ENCODE data around the gene CUTA. TPM values are rescaled to one million over a fixed set of nuclear protein-coding genes. Genes with fewer than 3 reads are reported as not detected.

CUTA gene
- total and polyA plus RNA-seq, 2 of the 13 experiments (the other 11 are each of a cell fraction or from before 2014, with no cell fraction given): 170 to 180 TPM

DNA sequence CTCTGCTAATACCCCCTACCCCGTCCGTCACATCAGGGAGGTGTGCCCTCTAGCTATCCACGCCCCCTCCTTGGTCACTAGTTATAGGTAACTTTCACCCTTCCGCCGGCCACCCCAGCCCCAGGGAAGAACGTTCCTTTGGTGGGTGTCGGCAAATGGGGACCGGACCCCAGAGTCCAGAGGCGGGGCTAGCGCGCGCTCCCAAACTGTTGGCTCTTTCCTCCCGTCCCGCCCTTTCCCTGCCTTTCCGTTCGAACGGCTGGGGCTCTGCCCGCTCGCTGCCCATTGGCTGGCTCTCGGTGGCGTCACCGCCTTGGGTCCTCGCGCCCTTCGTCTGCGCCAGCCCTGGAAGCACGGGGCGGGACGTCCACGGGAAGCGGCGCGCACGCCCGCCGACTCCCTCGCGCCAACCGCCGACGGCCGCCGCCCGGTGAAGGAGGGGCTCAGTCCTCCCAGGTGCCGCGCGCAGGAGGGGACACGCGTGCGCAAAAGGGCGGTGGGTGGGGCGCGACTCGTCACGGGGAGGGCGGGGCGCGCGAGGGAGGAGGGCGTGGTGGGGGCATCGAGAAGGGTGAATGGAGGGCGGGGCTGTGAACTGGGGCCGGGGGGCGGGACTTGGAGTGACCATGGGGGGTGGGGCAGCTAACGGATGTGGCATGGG is 7.7 kb downstream of the CUTA start (continued):
- TF ChIP-seq, protein P1, sequence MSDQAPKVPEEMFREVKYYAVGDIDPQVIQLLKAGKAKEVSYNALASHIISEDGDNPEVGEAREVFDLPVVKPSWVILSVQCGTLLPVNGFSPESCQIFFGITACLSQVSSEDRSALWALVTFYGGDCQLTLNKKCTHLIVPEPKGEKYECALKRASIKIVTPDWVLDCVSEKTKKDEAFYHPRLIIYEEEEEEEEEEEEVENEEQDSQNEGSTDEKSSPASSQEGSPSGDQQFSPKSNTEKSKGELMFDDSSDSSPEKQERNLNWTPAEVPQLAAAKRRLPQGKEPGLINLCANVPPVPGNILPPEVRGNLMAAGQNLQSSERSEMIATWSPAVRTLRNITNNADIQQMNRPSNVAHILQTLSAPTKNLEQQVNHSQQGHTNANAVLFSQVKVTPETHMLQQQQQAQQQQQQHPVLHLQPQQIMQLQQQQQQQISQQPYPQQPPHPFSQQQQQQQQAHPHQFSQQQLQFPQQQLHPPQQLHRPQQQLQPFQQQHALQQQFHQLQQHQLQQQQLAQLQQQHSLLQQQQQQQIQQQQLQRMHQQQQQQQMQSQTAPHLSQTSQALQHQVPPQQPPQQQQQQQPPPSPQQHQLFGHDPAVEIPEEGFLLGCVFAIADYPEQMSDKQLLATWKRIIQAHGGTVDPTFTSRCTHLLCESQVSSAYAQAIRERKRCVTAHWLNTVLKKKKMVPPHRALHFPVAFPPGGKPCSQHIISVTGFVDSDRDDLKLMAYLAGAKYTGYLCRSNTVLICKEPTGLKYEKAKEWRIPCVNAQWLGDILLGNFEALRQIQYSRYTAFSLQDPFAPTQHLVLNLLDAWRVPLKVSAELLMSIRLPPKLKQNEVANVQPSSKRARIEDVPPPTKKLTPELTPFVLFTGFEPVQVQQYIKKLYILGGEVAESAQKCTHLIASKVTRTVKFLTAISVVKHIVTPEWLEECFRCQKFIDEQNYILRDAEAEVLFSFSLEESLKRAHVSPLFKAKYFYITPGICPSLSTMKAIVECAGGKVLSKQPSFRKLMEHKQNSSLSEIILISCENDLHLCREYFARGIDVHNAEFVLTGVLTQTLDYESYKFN (CRISPR knock-in tag; conservative IDR thresholded peaks at IDR 0.05): peak; percentile 72
- TF ChIP-seq, protein P2, sequence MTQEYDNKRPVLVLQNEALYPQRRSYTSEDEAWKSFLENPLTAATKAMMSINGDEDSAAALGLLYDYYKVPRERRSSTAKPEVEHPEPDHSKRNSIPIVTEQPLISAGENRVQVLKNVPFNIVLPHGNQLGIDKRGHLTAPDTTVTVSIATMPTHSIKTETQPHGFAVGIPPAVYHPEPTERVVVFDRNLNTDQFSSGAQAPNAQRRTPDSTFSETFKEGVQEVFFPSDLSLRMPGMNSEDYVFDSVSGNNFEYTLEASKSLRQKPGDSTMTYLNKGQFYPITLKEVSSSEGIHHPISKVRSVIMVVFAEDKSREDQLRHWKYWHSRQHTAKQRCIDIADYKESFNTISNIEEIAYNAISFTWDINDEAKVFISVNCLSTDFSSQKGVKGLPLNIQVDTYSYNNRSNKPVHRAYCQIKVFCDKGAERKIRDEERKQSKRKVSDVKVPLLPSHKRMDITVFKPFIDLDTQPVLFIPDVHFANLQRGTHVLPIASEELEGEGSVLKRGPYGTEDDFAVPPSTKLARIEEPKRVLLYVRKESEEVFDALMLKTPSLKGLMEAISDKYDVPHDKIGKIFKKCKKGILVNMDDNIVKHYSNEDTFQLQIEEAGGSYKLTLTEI (CRISPR knock-in tag; conservative IDR thresholded peaks at IDR 0.05): peak; percentile 70; the same call in 1 of the 2 replicates
- no peak for TF ChIP-seq PAF1 (CRISPR knock-in tag; IDR thresholded peaks at IDR 0.05)
- TF ChIP-seq NFE2L1 (CRISPR knock-in tag; IDR thresholded peaks at IDR 0.05; ENCODE audit: borderline replicate concordance): 0 out of 2 replicates have a peak, but pooled peaks have one; percentile 49
- no peak for TF ChIP-seq RBAK (CRISPR knock-in tag; IDR thresholded peaks at IDR 0.05)
- peak; percentile 87 for TF ChIP-seq SRSF1 (optimal IDR thresholded peaks at IDR 0.05; ENCODE audit: low read depth, low read length)
- peak; percentile 94 for TF ChIP-seq MXD4 (CRISPR knock-in tag; IDR thresholded peaks at IDR 0.05)
- TF ChIP-seq ESRRA (CRISPR knock-in tag; IDR thresholded peaks at IDR 0.05; ENCODE audit: low read depth): peak; percentile 84
- no peak for TF ChIP-seq ZNF10 (CRISPR knock-in tag; IDR thresholded peaks at IDR 0.05; ENCODE audit: borderline replicate concordance, low read depth)
- TF ChIP-seq, protein P3, sequence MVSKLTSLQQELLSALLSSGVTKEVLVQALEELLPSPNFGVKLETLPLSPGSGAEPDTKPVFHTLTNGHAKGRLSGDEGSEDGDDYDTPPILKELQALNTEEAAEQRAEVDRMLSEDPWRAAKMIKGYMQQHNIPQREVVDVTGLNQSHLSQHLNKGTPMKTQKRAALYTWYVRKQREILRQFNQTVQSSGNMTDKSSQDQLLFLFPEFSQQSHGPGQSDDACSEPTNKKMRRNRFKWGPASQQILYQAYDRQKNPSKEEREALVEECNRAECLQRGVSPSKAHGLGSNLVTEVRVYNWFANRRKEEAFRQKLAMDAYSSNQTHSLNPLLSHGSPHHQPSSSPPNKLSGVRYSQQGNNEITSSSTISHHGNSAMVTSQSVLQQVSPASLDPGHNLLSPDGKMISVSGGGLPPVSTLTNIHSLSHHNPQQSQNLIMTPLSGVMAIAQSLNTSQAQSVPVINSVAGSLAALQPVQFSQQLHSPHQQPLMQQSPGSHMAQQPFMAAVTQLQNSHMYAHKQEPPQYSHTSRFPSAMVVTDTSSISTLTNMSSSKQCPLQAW (CRISPR knock-in tag; IDR thresholded peaks at IDR 0.05): peak; percentile 79; the same call in 1 of the 2 replicates
- peak; percentile 98 for TF ChIP-seq MXD1 (CRISPR knock-in tag; IDR thresholded peaks at IDR 0.05)
- TF ChIP-seq ZNF20 (CRISPR knock-in tag; IDR thresholded peaks at IDR 0.05): no peak
- TF ChIP-seq ZNF713 (CRISPR knock-in tag; IDR thresholded peaks at IDR 0.05): peak; percentile 95
- TF ChIP-seq ZNF331 (CRISPR knock-in tag; IDR thresholded peaks at IDR 0.05): peak; percentile 88; the same call in 1 of the 2 replicates
- TF ChIP-seq REPIN1 (CRISPR knock-in tag; IDR thresholded peaks at IDR 0.05; ENCODE audit: borderline replicate concordance, low read depth): peak; percentile 97
- TF ChIP-seq PHF8 (CRISPR knock-in tag; IDR thresholded peaks at IDR 0.05): no peak; the same call in none of the 2 replicates
- no peak; the same call in 1 of the 2 replicates for TF ChIP-seq ELF4 (CRISPR knock-in tag; IDR thresholded peaks at IDR 0.05; ENCODE audit: borderline replicate concordance)
- no peak for TF ChIP-seq SP1 (IDR thresholded peaks at IDR 0.05)
- TF ChIP-seq SP1 (CRISPR knock-in tag; IDR thresholded peaks at IDR 0.05): peak; percentile 78
- TF ChIP-seq CTCF (CRISPR knock-in tag; IDR thresholded peaks at IDR 0.05): peak; percentile 33
- peak; percentile 93 for TF ChIP-seq POLR2G (IDR thresholded peaks at IDR 0.05; ENCODE audit: low read depth, low read length)

Data from HepG2 (cell line).